ENCODE data around the gene MMP15.

DNA sequence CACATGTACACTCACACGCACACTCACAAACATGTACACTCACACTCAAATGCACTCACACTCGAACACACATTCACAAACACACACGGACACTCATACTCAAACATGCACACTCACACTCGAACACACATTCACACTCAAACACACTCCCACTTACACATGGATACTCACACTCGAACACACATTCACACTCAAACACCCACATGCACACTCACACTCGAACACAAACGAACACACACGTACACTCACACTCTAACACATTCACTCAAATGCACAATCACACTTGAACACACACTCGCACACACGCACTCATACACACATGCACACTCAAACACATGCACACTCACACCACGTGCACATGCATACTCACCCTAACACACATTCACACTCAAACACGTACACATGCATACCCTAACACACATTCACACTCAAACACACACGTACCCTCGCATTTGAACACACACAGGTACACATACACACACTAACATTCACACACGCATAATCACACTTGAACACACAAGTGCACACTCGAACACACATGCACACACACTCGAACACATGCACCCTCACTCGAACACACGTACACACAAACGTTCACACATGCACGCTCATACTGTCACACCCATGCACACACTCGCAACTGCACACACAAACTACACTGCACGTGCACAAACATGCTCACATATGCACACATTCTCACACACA, 61.8 kb downstream of the MMP15 start:
- no peak for TF ChIP-seq POLR2A (IDR thresholded peaks at IDR 0.05)
- TF ChIP-seq, protein P1, sequence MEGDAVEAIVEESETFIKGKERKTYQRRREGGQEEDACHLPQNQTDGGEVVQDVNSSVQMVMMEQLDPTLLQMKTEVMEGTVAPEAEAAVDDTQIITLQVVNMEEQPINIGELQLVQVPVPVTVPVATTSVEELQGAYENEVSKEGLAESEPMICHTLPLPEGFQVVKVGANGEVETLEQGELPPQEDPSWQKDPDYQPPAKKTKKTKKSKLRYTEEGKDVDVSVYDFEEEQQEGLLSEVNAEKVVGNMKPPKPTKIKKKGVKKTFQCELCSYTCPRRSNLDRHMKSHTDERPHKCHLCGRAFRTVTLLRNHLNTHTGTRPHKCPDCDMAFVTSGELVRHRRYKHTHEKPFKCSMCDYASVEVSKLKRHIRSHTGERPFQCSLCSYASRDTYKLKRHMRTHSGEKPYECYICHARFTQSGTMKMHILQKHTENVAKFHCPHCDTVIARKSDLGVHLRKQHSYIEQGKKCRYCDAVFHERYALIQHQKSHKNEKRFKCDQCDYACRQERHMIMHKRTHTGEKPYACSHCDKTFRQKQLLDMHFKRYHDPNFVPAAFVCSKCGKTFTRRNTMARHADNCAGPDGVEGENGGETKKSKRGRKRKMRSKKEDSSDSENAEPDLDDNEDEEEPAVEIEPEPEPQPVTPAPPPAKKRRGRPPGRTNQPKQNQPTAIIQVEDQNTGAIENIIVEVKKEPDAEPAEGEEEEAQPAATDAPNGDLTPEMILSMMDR (IDR thresholded peaks at IDR 0.05): no peak
- TF ChIP-seq EP300 (IDR thresholded peaks at IDR 0.05): no peak
- no peak for TF ChIP-seq POLR2AphosphoS5 (IDR thresholded peaks at IDR 0.05)
